Measurements from ENCODE around the gene TSPYL1. TPM values are rescaled to one million over a fixed set of nuclear protein-coding genes. Genes with fewer than 3 reads are reported as not detected.

TSPYL1 gene
- total and polyA plus RNA-seq, 10 of the 15 experiments (the other 5 are each of a cell fraction or from before 2014, with no cell fraction given) = 22.9 to 44.1 (median 27.0) TPM

DNA sequence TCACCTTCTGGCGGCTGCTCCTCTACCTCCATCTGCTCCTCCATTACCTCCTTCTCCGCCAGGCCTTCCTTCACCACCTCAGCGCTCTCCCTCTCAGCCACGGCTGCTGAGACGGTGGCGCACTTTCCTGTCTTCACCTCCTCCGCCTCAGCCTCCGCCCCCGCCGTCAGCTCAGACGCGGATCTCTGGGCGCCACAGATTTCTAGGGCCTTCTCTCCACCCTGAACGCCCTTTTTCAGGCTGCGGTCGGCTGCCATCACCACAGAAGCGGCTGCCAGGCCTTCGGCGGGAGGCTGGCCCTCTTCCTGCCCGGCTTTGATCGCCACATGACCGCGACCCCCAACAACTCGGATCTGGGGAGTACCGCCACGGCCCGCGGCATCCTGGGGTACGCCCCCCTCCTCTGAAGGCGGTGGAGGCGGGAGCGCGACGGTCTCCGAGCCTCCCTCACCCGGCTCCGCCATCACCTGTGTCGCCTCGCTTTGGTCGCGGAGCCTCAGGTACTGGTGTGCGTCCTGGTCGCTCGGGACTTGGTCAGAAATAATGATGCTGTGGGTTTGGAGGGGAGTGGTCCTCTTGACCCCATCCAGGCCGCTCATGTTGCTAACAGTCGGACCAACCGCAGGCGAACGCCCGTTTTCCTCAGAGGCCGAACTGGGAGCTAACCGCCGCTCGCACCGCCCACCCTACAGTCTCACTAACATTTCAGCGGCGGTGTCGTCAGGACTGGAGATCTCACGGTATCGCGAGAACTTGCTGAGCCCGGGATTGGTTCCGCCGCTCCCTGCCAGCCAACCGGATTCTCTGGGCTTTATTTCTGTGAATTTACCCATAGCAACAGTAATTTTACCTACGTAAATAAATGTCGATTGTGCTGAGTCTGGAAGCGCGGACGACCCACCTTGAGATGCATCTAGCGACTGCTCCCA lies at the start of gene TSPYL1 (continued):
- TF ChIP-seq, protein P1, sequence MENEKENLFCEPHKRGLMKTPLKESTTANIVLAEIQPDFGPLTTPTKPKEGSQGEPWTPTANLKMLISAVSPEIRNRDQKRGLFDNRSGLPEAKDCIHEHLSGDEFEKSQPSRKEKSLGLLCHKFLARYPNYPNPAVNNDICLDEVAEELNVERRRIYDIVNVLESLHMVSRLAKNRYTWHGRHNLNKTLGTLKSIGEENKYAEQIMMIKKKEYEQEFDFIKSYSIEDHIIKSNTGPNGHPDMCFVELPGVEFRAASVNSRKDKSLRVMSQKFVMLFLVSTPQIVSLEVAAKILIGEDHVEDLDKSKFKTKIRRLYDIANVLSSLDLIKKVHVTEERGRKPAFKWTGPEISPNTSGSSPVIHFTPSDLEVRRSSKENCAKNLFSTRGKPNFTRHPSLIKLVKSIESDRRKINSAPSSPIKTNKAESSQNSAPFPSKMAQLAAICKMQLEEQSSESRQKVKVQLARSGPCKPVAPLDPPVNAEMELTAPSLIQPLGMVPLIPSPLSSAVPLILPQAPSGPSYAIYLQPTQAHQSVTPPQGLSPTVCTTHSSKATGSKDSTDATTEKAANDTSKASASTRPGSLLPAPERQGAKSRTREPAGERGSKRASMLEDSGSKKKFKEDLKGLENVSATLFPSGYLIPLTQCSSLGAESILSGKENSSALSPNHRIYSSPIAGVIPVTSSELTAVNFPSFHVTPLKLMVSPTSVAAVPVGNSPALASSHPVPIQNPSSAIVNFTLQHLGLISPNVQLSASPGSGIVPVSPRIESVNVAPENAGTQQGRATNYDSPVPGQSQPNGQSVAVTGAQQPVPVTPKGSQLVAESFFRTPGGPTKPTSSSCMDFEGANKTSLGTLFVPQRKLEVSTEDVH (IDR thresholded peaks at IDR 0.05; ENCODE audit: low read depth, partially characterized antibody) = no peak
- TF ChIP-seq ZNF384 (IDR thresholded peaks at IDR 0.05; ENCODE audit: borderline replicate concordance, low read depth, low read length) (0 out of 2 replicates have a peak, but pooled peaks have one; percentile 1), GABPA (IDR thresholded peaks at IDR 0.05; ENCODE audit: low read depth) (no peak), KDM1A (IDR thresholded peaks at IDR 0.05; ENCODE audit: borderline replicate concordance) (no peak), SP1 (IDR thresholded peaks at IDR 0.05; ENCODE audit: low read depth, low read length) (peak; percentile 72), IKZF1 (conservative IDR thresholded peaks at IDR 0.05) (peak; percentile 79), TCF3 (IDR thresholded peaks at IDR 0.05; ENCODE audit: borderline replicate concordance, insufficient read depth, low read depth, low read length) (no peak), ESRRA (IDR thresholded peaks at IDR 0.05; ENCODE audit: low read length) (no peak), CBX5 (IDR thresholded peaks at IDR 0.05; ENCODE audit: low read depth) (no peak), MTA3 (IDR thresholded peaks at IDR 0.05; ENCODE audit: borderline replicate concordance, low read length) (no peak), BACH1 (IDR thresholded peaks at IDR 0.05; ENCODE audit: borderline replicate concordance) (peak; percentile 61; the same call in 1 of the 2 replicates), NFXL1 (IDR thresholded peaks at IDR 0.05; ENCODE audit: borderline replicate concordance) (no peak), NFYA (IDR thresholded peaks at IDR 0.05; ENCODE audit: borderline replicate concordance, low read depth, low read length) (no peak; the same call in 1 of the 2 replicates), FOXK2 (IDR thresholded peaks at IDR 0.05) (no peak)
- TF ChIP-seq, protein P2, sequence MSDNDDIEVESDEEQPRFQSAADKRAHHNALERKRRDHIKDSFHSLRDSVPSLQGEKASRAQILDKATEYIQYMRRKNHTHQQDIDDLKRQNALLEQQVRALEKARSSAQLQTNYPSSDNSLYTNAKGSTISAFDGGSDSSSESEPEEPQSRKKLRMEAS (IDR thresholded peaks at IDR 0.05; ENCODE audit: low read depth, low read length) = 0 out of 2 replicates have a peak, but pooled peaks have one; percentile 24
- TF ChIP-seq, protein P3, sequence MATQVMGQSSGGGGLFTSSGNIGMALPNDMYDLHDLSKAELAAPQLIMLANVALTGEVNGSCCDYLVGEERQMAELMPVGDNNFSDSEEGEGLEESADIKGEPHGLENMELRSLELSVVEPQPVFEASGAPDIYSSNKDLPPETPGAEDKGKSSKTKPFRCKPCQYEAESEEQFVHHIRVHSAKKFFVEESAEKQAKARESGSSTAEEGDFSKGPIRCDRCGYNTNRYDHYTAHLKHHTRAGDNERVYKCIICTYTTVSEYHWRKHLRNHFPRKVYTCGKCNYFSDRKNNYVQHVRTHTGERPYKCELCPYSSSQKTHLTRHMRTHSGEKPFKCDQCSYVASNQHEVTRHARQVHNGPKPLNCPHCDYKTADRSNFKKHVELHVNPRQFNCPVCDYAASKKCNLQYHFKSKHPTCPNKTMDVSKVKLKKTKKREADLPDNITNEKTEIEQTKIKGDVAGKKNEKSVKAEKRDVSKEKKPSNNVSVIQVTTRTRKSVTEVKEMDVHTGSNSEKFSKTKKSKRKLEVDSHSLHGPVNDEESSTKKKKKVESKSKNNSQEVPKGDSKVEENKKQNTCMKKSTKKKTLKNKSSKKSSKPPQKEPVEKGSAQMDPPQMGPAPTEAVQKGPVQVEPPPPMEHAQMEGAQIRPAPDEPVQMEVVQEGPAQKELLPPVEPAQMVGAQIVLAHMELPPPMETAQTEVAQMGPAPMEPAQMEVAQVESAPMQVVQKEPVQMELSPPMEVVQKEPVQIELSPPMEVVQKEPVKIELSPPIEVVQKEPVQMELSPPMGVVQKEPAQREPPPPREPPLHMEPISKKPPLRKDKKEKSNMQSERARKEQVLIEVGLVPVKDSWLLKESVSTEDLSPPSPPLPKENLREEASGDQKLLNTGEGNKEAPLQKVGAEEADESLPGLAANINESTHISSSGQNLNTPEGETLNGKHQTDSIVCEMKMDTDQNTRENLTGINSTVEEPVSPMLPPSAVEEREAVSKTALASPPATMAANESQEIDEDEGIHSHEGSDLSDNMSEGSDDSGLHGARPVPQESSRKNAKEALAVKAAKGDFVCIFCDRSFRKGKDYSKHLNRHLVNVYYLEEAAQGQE (IDR thresholded peaks at IDR 0.05; ENCODE audit: low read depth, low read length) = no peak
- TF ChIP-seq, protein P4, sequence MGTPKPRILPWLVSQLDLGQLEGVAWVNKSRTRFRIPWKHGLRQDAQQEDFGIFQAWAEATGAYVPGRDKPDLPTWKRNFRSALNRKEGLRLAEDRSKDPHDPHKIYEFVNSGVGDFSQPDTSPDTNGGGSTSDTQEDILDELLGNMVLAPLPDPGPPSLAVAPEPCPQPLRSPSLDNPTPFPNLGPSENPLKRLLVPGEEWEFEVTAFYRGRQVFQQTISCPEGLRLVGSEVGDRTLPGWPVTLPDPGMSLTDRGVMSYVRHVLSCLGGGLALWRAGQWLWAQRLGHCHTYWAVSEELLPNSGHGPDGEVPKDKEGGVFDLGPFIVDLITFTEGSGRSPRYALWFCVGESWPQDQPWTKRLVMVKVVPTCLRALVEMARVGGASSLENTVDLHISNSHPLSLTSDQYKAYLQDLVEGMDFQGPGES (IDR thresholded peaks at IDR 0.05) = no peak
- TF ChIP-seq, protein P5, sequence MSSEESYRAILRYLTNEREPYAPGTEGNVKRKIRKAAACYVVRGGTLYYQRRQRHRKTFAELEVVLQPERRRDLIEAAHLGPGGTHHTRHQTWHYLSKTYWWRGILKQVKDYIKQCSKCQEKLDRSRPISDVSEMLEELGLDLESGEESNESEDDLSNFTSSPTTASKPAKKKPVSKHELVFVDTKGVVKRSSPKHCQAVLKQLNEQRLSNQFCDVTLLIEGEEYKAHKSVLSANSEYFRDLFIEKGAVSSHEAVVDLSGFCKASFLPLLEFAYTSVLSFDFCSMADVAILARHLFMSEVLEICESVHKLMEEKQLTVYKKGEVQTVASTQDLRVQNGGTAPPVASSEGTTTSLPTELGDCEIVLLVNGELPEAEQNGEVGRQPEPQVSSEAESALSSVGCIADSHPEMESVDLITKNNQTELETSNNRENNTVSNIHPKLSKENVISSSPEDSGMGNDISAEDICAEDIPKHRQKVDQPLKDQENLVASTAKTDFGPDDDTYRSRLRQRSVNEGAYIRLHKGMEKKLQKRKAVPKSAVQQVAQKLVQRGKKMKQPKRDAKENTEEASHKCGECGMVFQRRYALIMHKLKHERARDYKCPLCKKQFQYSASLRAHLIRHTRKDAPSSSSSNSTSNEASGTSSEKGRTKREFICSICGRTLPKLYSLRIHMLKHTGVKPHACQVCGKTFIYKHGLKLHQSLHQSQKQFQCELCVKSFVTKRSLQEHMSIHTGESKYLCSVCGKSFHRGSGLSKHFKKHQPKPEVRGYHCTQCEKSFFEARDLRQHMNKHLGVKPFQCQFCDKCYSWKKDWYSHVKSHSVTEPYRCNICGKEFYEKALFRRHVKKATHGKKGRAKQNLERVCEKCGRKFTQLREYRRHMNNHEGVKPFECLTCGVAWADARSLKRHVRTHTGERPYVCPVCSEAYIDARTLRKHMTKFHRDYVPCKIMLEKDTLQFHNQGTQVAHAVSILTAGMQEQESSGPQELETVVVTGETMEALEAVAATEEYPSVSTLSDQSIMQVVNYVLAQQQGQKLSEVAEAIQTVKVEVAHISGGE (CRISPR knock-in tag; IDR thresholded peaks at IDR 0.05) = no peak
